Measurements from ENCODE around the gene KLHL36. TPM values are rescaled to one million over a fixed set of nuclear protein-coding genes. Genes with fewer than 3 reads are reported as not detected.

The KLHL36 gene
- total RNA-seq, 1 experiment from 2014 or later: 79.0 TPM

DNA sequence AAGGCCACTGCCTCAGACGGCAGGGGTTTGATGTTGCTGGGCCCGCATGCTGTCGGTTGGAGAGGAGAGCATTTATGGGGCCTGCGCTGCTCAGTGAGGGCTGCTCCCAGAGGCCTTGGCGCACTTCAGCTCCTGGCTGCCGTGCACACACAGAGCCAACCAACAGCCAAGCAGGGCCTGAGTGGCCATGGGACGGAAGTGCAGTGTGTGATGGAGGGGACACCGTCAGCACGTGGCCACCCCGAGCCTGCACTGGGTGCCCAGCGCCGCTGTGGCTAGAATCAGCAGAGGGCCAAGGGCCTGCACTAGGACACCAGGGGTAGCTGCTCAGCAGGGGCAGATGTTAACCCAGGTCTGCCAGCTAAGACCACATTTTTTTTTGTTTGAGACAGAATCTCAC is 21.8 kb downstream of the KLHL36 start:
- H3K9me2 ChIP-seq (ENCODE audit: insufficient read depth): no peaks in the 10 kb centered on the region
- BruUV-seq (replicated peaks): no TSS peak
- intact Hi-C loops (cut with micrococcal nuclease): no loop called here
- H3K4me1 ChIP-seq (ENCODE audit: control insufficient read depth in 1 of 2, insufficient read depth in 2 of 2, low read length in 2 of 2): peaks cover 0 to 5% of the 10 kb centered on the region in 2 experiments; a peak in 1 of 4 replicates
- no peak overlapping the region for H3K4me2 ChIP-seq (ENCODE audit: low read length)
- ChIA-PET CTCF (interaction anchor here (0.9 to 3.4 kb wide), 3 partner anchors 56 to 69 kb away, joined by 3 to 15 read pairs (median 4); no protein-coding TSS in a partner anchor), POLR2A (no interaction called here), RAD21 (ENCODE audit: low non-redundant PET in 1 of 2, low total read pairs in 2 of 2, uncharacterized antibody in 2 of 2, unreplicated experiment in 2 of 2) (interaction anchor here in 1 of 2 experiments (1.2 kb wide), 1 partner anchor 56 kb away, joined by 3 read pairs; no protein-coding TSS in a partner anchor)
- no peaks in the 10 kb centered on the region for H4K20me1 ChIP-seq (ENCODE audit: insufficient read depth)
- ATAC-seq (no peak), DNase-seq (ENCODE audit: low read depth, low spot score) (no peak)
- H3K36me3 ChIP-seq (ENCODE audit: control insufficient read depth in 1 of 2, insufficient read depth in 2 of 2, low read length in 2 of 2): peaks cover 0 to 2% of the 10 kb centered on the region in 2 experiments; a peak in 1 of 4 replicates
- no peak for TF ChIP-seq SIN3A (IDR thresholded peaks at IDR 0.05; ENCODE audit: low read depth)
- no peak for TF ChIP-seq ZNF274 (IDR thresholded peaks at IDR 0.05; ENCODE audit: low read depth, low read length)
- TF ChIP-seq POLR2A (IDR thresholded peaks at IDR 0.05; ENCODE audit: borderline replicate concordance, extremely low read depth, insufficient read depth, insufficient read length): no peak
- TF ChIP-seq, protein P1, sequence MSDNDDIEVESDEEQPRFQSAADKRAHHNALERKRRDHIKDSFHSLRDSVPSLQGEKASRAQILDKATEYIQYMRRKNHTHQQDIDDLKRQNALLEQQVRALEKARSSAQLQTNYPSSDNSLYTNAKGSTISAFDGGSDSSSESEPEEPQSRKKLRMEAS (IDR thresholded peaks at IDR 0.05): no peak
- no peak for TF ChIP-seq RAD21 (IDR thresholded peaks at IDR 0.05; ENCODE audit: low read depth)
- no peak for TF ChIP-seq CEBPB (IDR thresholded peaks at IDR 0.05; ENCODE audit: low read depth)
- TF ChIP-seq, protein P2, sequence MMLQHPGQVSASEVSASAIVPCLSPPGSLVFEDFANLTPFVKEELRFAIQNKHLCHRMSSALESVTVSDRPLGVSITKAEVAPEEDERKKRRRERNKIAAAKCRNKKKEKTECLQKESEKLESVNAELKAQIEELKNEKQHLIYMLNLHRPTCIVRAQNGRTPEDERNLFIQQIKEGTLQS (IDR thresholded peaks at IDR 0.05): no peak
- TF ChIP-seq EZH2phosphoT487 (IDR thresholded peaks at IDR 0.05; ENCODE audit: borderline replicate concordance): no peak
- TF ChIP-seq, protein P3, sequence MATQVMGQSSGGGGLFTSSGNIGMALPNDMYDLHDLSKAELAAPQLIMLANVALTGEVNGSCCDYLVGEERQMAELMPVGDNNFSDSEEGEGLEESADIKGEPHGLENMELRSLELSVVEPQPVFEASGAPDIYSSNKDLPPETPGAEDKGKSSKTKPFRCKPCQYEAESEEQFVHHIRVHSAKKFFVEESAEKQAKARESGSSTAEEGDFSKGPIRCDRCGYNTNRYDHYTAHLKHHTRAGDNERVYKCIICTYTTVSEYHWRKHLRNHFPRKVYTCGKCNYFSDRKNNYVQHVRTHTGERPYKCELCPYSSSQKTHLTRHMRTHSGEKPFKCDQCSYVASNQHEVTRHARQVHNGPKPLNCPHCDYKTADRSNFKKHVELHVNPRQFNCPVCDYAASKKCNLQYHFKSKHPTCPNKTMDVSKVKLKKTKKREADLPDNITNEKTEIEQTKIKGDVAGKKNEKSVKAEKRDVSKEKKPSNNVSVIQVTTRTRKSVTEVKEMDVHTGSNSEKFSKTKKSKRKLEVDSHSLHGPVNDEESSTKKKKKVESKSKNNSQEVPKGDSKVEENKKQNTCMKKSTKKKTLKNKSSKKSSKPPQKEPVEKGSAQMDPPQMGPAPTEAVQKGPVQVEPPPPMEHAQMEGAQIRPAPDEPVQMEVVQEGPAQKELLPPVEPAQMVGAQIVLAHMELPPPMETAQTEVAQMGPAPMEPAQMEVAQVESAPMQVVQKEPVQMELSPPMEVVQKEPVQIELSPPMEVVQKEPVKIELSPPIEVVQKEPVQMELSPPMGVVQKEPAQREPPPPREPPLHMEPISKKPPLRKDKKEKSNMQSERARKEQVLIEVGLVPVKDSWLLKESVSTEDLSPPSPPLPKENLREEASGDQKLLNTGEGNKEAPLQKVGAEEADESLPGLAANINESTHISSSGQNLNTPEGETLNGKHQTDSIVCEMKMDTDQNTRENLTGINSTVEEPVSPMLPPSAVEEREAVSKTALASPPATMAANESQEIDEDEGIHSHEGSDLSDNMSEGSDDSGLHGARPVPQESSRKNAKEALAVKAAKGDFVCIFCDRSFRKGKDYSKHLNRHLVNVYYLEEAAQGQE (IDR thresholded peaks at IDR 0.05; ENCODE audit: low read depth): no peak
- no peak overlapping the region for H3K27ac ChIP-seq (ENCODE audit: low read depth, low read length)
- H3K4me3 ChIP-seq (replicated peaks in 1 of 2; ENCODE audit: low read depth in 1 of 2, low read length in 2 of 2): no peak overlapping the region
- H3K79me2 ChIP-seq (ENCODE audit: insufficient read depth, low read length): no peaks in the 10 kb centered on the region
- no peaks in the 10 kb centered on the region for H3K27me3 ChIP-seq (ENCODE audit: insufficient read depth, low read length)
- no peak overlapping the region for H2AFZ ChIP-seq (ENCODE audit: low read depth, low read length, poor library complexity, severe bottlenecking)
- no peaks in the 10 kb centered on the region for H3K9me3 ChIP-seq (ENCODE audit: control insufficient read depth in 1 of 2, insufficient read depth in 1 of 2, low read depth in 1 of 2, low read length in 2 of 2)
- no peak overlapping the region for H3K9ac ChIP-seq (ENCODE audit: low read length)
